Measurements from ENCODE around the gene C1orf174. TPM values are rescaled to one million over a fixed set of nuclear protein-coding genes. Genes with fewer than 3 reads are reported as not detected.

Gene C1orf174
- polyA plus RNA-seq, 10 donors = 15.0 to 21.9 (median 16.7) TPM

Other genes with a start within 250 kb of the C1orf174 start
- gene TP73, start 247.8 kb downstream of the C1orf174 start, polyA plus RNA-seq (ENCODE audit: insufficient read length in 10 of 10) = 1 to 10 TPM in 5 of 10 donors, under 1 TPM in 5; 0.60 to 3.2 (median 0.91) TPM
- under 1 TPM in 9 of 10 donors, not detected in 1; 0.09 to 0.30 (median 0.16) TPM for gene CCDC27, start 147.8 kb downstream of the C1orf174 start, polyA plus RNA-seq (ENCODE audit: insufficient read length in 10 of 10)
- gene SMIM1, start 127.5 kb downstream of the C1orf174 start, polyA plus RNA-seq (ENCODE audit: insufficient read length in 10 of 10) = 1 to 10 TPM; 1.6 to 5.7 (median 3.3) TPM
- gene LRRC47, start 103.8 kb downstream of the C1orf174 start, polyA plus RNA-seq (ENCODE audit: insufficient read length in 10 of 10) = 10 to 100 TPM; 40.9 to 53.9 (median 48.2) TPM
- gene CEP104, start 43.1 kb downstream of the C1orf174 start, polyA plus RNA-seq (ENCODE audit: insufficient read length in 10 of 10) = 10 to 100 TPM; 14.4 to 26.8 (median 21.0) TPM
- 1 to 10 TPM; 3.5 to 7.6 (median 5.0) TPM for gene DFFB, start 42.8 kb downstream of the C1orf174 start, polyA plus RNA-seq (ENCODE audit: insufficient read length in 10 of 10)

Data from muscle of back (tissue), 10 donors.